Measurements from ENCODE around the gene EFCC1. TPM values are rescaled to one million over a fixed set of nuclear protein-coding genes. Genes with fewer than 3 reads are reported as not detected.
"Not testable (repeated sequence)": the region's sequence is repeated elsewhere in the genome, so short reads cannot be mapped to it uniquely, and the experiment has no call there.

EFCC1 gene
- total RNA-seq, 2 experiments from 2014 or later, result 0.14 to 0.23 TPM

DNA sequence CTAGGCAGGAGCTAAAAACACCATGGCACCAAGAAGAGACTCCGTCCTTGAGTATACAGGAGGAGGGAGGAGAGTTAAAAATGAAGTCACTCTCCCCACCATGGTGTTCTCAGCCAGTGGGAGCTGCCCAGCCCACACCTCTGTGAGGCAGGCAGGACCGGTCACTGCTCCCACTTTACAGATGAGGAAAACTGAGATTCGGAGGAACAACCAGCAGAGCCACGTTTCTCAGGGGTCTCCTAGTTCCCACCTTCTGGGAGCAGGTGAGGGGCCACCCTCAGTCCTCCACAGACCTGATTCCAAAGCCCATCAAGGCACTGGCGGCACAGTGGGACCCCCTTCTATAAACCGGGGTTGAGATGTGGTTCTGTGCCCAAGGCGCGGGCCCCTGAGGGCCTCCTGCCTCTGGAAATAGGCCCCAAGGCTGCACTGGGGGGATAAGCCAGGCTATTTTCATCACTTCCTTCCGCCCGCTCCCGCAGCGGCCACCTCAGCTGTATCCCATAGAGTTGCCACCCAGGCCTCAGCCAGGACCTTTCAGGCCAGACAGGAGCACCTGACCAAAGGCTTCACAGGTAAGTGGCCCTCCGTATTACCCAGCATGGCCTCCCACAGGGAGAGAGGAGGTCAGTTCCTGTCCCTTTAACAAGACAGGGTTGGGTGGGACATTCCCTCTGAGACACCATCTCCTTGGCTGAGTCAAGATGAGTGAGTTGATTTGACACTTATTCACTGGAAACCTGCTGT lies 59.3 kb downstream of the EFCC1 start, which contains the start of gene GP9:
GP9 (plus strand) TSS at position 504 of the 747 bp plus-strand sequence. CDS start 961 bp downstream, outside the sequence.
- Mint-ChIP-seq H3K4me1 (no peaks in the 10 kb centered on the region), H3K4me3 (no peak within 1 kb of the TSS), H3K9me3 (no peaks in the 10 kb centered on the region), H3K36me3 (no peaks in the 10 kb centered on the region), H3K27ac (no peak within 1 kb of the TSS), H3K27me3 (peaks cover 3% of the 10 kb centered on the region)
- DNase-seq (no peak), ATAC-seq (ENCODE audit: low read depth) (no peak)
- POLR2A ChIA-PET, result no interaction called here

DNA sequence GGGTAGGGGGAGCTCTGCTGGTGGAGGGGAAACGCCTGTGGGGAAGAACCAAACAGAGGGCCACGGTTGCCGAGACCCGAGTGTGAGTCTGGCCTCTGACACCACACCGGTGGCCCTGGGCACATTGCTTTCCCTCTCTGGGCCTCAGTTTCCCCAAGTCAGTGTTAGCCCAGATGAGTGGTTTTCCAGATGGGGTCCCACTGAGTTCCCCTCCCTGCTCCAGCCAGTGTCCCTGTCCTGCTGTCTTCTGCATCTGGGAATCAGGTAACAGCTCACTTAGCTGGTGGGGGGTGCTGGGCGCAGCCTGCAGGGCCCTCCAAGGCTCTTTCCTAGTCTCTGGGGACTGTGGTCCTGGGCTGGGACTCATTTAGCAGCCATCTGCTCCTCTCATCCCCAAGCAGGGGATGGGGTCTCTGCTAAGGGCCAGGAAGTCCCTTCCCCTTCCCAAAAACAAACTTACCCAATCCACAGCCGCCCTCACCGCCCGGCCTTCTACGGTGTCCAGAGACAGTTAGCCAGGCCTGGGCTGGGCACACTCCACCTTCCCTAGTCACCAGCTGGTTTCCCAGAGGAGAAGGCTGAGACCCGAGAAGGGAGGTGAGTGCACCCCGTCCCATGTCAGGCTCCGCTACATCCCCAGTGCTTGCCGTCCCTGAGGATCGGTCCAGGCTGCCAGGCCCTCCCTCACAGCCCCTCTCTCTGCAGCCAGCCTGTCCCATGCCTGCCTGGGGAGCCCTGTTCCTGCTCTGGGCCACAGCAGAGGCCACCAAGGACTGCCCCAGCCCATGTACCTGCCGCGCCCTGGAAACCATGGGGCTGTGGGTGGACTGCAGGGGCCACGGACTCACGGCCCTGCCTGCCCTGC lies 60.2 kb downstream of the EFCC1 start:
- Mint-ChIP-seq H3K27me3 (peaks cover 3% of the 10 kb centered on the region), H3K4me3 (no peak overlapping the region), H3K36me3 (no peaks in the 10 kb centered on the region), H3K9me3 (no peaks in the 10 kb centered on the region), H3K27ac (no peak overlapping the region), H3K4me1 (no peaks in the 10 kb centered on the region)
- POLR2A ChIA-PET, result no interaction called here
- ATAC-seq (ENCODE audit: low read depth), result no peak
- no peak for DNase-seq

- POLR2A ChIA-PET, result no interaction called here
- H3K27ac Mint-ChIP-seq, result no peak overlapping the region
- H3K4me3 Mint-ChIP-seq, result no peak overlapping the region
- no peaks in the 10 kb centered on the region for H3K4me1 Mint-ChIP-seq
- H3K36me3 Mint-ChIP-seq, result no peaks in the 10 kb centered on the region
- H3K27me3 Mint-ChIP-seq, result peaks cover under 1% of the 10 kb centered on the region
- no peak for DNase-seq
- no peak for ATAC-seq (ENCODE audit: low read depth)
- no peaks in the 10 kb centered on the region for H3K9me3 Mint-ChIP-seq
Observed at GRCh38 chr3:129061888-129062834, 61.1 kb downstream of the EFCC1 start.

- peaks cover 6% of the 10 kb centered on the region for H3K4me1 Mint-ChIP-seq
- no peak for DNase-seq
- H3K9me3 Mint-ChIP-seq, result no peaks in the 10 kb centered on the region
- no peak overlapping the region for H3K4me3 Mint-ChIP-seq
- H3K36me3 Mint-ChIP-seq, result peaks cover 4% of the 10 kb centered on the region
- no peak for ATAC-seq (ENCODE audit: low read depth)
- H3K27me3 Mint-ChIP-seq, result peaks cover 3% of the 10 kb centered on the region
- POLR2A ChIA-PET, result no interaction called here
- H3K27ac Mint-ChIP-seq, result no peak overlapping the region
Observed at GRCh38 chr3:129063091-129063640, 62.1 kb downstream of the EFCC1 start.

- no peaks in the 10 kb centered on the region for H3K9me3 Mint-ChIP-seq
- POLR2A ChIA-PET, result no interaction called here
- no peak overlapping the region for H3K4me3 Mint-ChIP-seq
Observed at GRCh38 chr3:129063841-129064482, 62.9 kb downstream of the EFCC1 start.

DNA sequence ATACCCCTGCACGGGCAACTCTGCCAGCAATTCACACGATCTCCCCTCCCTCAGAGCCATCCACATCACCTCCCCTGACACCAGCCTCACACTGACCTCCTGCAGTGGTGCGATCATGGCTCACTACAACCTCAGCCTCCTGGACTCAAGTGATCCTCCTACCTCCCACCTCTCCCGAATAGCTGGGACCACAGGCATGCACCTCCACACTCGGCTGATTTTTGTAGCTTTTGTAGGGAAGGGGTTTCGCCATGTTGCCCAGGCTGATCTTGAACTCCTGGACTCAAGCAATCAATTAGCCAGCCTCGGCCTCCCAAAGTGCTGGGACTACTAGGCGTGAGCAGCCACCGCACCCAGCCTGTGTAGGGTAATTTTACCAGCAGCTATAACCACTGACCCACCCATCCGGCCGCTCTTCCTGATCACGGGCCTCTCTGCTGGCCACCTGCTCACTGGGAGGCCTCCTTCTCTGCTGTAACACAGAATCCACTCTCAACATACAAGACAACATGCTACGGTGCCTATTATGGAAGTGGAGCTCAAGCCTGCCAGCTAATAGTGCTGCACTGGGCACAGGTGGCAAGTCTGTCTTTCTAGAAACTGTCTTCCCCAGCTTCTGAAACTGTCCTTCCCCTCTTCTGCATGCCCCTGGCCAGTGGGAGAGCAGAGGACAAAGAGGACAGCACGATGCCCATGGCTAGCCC lies 64.1 kb downstream of the EFCC1 start:
- H3K27me3 Mint-ChIP-seq, result peaks cover 3% of the 10 kb centered on the region
- POLR2A ChIA-PET, result interaction anchor here (0.5 kb wide), 1 partner anchor 169 kb away, joined by 7 read pairs; no protein-coding TSS in a partner anchor

More at GRCh38 chr3:129063841-129064482, 62.9 kb downstream of the EFCC1 start:
- no peak overlapping the region for H3K27ac Mint-ChIP-seq
- H3K4me1 Mint-ChIP-seq, result peaks cover 7% of the 10 kb centered on the region
- peaks cover 3% of the 10 kb centered on the region for H3K27me3 Mint-ChIP-seq
- H3K36me3 Mint-ChIP-seq, result peaks cover 4% of the 10 kb centered on the region
- no peak for DNase-seq
- no peak for ATAC-seq (ENCODE audit: low read depth)

DNA sequence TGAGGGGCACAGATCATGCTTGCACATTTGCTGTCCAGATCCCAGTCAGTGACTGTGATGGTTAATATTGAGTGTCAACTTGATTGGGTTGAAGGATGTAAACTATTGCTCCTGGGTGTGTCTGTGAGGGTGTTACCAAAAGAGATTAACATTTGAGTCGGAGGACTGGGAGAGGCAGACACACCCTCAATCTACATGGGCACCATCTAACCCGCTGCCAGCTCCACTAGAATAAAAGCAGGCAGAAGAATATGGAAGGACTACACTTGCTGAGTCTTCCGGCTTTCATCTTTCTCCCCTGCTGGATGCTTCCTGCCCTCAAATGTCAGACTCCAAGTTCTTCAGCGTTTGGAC lies 64.6 kb downstream of the EFCC1 start:
- no peak overlapping the region for H3K27ac Mint-ChIP-seq
- H3K9me3 Mint-ChIP-seq, result no peaks in the 10 kb centered on the region
- H3K27me3 Mint-ChIP-seq, result peaks cover 3% of the 10 kb centered on the region
- no peak for DNase-seq
- H3K4me1 Mint-ChIP-seq, result peaks cover 15% of the 10 kb centered on the region
- ATAC-seq (ENCODE audit: low read depth), result no peak
- POLR2A ChIA-PET, result no interaction called here
- H3K4me3 Mint-ChIP-seq, result no peak overlapping the region
- peaks cover 4% of the 10 kb centered on the region for H3K36me3 Mint-ChIP-seq

More for the DNA sequence above, 64.1 kb downstream of the EFCC1 start:
- ATAC-seq (ENCODE audit: low read depth) (no peak), DNase-seq (no peak)
- Mint-ChIP-seq H3K27ac (no peak overlapping the region), H3K36me3 (peaks cover 4% of the 10 kb centered on the region), H3K4me1 (peaks cover 11% of the 10 kb centered on the region), H3K9me3 (no peaks in the 10 kb centered on the region), H3K4me3 (no peak overlapping the region)

- POLR2A ChIA-PET, result interaction anchor here (0.6 to 3.7 kb wide), 10 partner anchors 10 to 249 kb away, joined by 3 to 46 read pairs (median 4); partner anchors contain the start of genes COPG1 and RAB43
- peaks cover 15% of the 10 kb centered on the region for H3K4me1 Mint-ChIP-seq
- peak overlapping the region; percentile 73 for H3K27ac Mint-ChIP-seq
- H3K9me3 Mint-ChIP-seq; H3K27me3 Mint-ChIP-seq; ATAC-seq (ENCODE audit: low read depth); H3K36me3 Mint-ChIP-seq; DNase-seq: not testable (repeated sequence)
- peak overlapping the region; percentile 49 for H3K4me3 Mint-ChIP-seq
Observed at GRCh38 chr3:129067719-129068118, 66.6 kb downstream of the EFCC1 start.

- H3K27ac Mint-ChIP-seq, result peak overlapping the region; percentile 73
- peaks cover 3% of the 10 kb centered on the region for H3K27me3 Mint-ChIP-seq
- H3K36me3 Mint-ChIP-seq, result peaks cover 4% of the 10 kb centered on the region
- POLR2A ChIA-PET, result interaction anchor here (0.6 to 3.7 kb wide), 12 partner anchors 11 to 248 kb away, joined by 3 to 46 read pairs (median 4); partner anchors contain the start of genes COPG1 and RAB43
- peak; percentile 56 for DNase-seq
- peaks cover 15% of the 10 kb centered on the region for H3K4me1 Mint-ChIP-seq
- H3K9me3 Mint-ChIP-seq, result no peaks in the 10 kb centered on the region
- peak overlapping the region; percentile 62 for H3K4me3 Mint-ChIP-seq
- peak; percentile 70 for ATAC-seq (ENCODE audit: low read depth)
Observed at GRCh38 chr3:129068291-129068886, 67.3 kb downstream of the EFCC1 start.

- not testable (repeated sequence) for H3K36me3 Mint-ChIP-seq; H3K9me3 Mint-ChIP-seq; DNase-seq; ATAC-seq (ENCODE audit: low read depth); H3K27me3 Mint-ChIP-seq
- H3K27ac Mint-ChIP-seq, result peak overlapping the region; percentile 61
- POLR2A ChIA-PET, result interaction anchor here (1.2 to 3.7 kb wide), 6 partner anchors 17 to 170 kb away, joined by 4 to 46 read pairs (median 6); partner anchors contain the start of gene RAB43
- peak overlapping the region; percentile 62 for H3K4me3 Mint-ChIP-seq
- peaks cover 15% of the 10 kb centered on the region for H3K4me1 Mint-ChIP-seq
Observed at GRCh38 chr3:129069313-129070085, 68.4 kb downstream of the EFCC1 start.
